Osteoblast (primary cell): ENCODE results near the gene RBP5. TPM values are rescaled to one million over a fixed set of nuclear protein-coding genes. Genes with fewer than 3 reads are reported as not detected.
A peak's percentile ranks its signal among the peaks of the same experiment; 100 is the strongest.

Experiments used
- DNase-seq: peaks from one replicate; pipeline ENCODE4 v3.0.0; 2011; ENCODE audit warnings: low spot score, mixed read lengths; ENCODE audit not compliant: insufficient read length; ENCODE audit errors: missing footprints
- H2AFZ ChIP-seq: 2 replicates; pipeline ENCODE4 v1.6.0; 2011; ENCODE audit warnings: mild to moderate bottlenecking, low read length
- H3K27ac ChIP-seq: 2 replicates; pipeline ENCODE4 v1.5.1; 2011; ENCODE audit warnings: mild to moderate bottlenecking, low read depth, low read length, moderate library complexity
- H3K27me3 ChIP-seq: 2 replicates; pipeline ENCODE4 v1.6.0; 2012; ENCODE audit warnings: mild to moderate bottlenecking, control low read depth, inconsistent platforms, low read length, moderate library complexity; ENCODE audit not compliant: insufficient read depth
- H3K36me3 ChIP-seq: 2 replicates; pipeline ENCODE4 v1.5.1; 2011; ENCODE audit warnings: mild to moderate bottlenecking, low read length, control low read depth, moderate library complexity; ENCODE audit not compliant: insufficient read depth
- H3K4me1 ChIP-seq: 2 replicates; pipeline ENCODE4 v1.5.1; 2011; ENCODE audit warnings: mild to moderate bottlenecking, low read length, control low read depth, moderate library complexity; ENCODE audit not compliant: insufficient read depth
- H3K4me2 ChIP-seq: 2 replicates; pipeline ENCODE4 v1.6.0; 2011; ENCODE audit warnings: mild to moderate bottlenecking, low read length; ENCODE audit not compliant: insufficient read depth
- H3K4me3 ChIP-seq: fragments of 200-600 bp; sonication (generic); 3 replicates; pipeline ENCODE4 v1.5.1; 2012; ENCODE audit warnings: mild to moderate bottlenecking, low read length, inconsistent platforms; ENCODE audit not compliant: insufficient read depth
- H3K79me2 ChIP-seq: 2 replicates; pipeline ENCODE4 v1.6.0; 2012; ENCODE audit warnings: mild to moderate bottlenecking, low read length, control low read depth, inconsistent platforms; ENCODE audit not compliant: insufficient read depth
- H3K9me3 ChIP-seq: 2 replicates; pipeline ENCODE4 v1.5.1; 2011; ENCODE audit warnings: low read depth, low read length, control low read depth
- H4K20me1 ChIP-seq: 2 replicates; pipeline ENCODE4 v1.6.0; 2012; ENCODE audit warnings: mild to moderate bottlenecking, low read length, control low read depth; ENCODE audit not compliant: insufficient read depth
- total RNA-seq: library from RNA; depleted of rRNA; stranded (reverse); fragments of >200 nt; gene quantifications from 2 replicates; pipeline ENCODE4 v1.2.3, GENCODE V29; 2012
- TF ChIP-seq, protein P1 (sequence below): IDR thresholded peaks from 2 replicates; pipeline ENCODE4 v1.5.1; 2011; ENCODE audit warnings: mild to moderate bottlenecking, low read depth, low read length, moderate library complexity; ENCODE audit errors: extremely low read depth

Gene RBP5
- total RNA-seq, 1 donor = not detected

DNA sequence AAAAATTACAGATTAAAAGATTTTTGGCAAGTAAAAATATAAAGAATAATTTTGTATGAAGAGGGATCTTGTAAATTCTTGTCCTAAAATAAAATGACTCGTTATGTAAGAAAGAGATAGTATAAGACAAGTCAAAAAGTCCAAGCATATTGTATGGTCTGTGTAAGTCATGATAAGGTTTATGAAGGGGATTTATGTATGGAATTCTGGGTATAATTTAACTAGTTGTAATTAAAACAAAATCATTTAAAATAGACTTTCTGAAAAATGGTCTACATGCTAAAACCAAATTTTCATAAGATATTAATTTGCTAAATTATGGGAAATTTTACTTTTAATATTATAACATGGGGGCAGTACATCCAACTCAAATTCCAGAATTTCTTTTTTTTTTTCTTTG lies 43.2 kb upstream of the RBP5 start:
- Histone ChIP-seq H2AFZ (no peak overlapping the region), H3K9me3 (peaks cover 4% of the 10 kb centered on the region), H3K27me3 (no peaks in the 10 kb centered on the region), H3K27ac (no peak overlapping the region), H3K4me2 (no peak overlapping the region), H4K20me1 (no peaks in the 10 kb centered on the region), H3K79me2 (no peaks in the 10 kb centered on the region), H3K36me3 (no peaks in the 10 kb centered on the region), H3K4me1 (peaks cover 6% of the 10 kb centered on the region), H3K4me3 (no peak overlapping the region)
- TF ChIP-seq, protein P1, sequence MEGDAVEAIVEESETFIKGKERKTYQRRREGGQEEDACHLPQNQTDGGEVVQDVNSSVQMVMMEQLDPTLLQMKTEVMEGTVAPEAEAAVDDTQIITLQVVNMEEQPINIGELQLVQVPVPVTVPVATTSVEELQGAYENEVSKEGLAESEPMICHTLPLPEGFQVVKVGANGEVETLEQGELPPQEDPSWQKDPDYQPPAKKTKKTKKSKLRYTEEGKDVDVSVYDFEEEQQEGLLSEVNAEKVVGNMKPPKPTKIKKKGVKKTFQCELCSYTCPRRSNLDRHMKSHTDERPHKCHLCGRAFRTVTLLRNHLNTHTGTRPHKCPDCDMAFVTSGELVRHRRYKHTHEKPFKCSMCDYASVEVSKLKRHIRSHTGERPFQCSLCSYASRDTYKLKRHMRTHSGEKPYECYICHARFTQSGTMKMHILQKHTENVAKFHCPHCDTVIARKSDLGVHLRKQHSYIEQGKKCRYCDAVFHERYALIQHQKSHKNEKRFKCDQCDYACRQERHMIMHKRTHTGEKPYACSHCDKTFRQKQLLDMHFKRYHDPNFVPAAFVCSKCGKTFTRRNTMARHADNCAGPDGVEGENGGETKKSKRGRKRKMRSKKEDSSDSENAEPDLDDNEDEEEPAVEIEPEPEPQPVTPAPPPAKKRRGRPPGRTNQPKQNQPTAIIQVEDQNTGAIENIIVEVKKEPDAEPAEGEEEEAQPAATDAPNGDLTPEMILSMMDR = no peak
- DNase-seq = no peak

DNA sequence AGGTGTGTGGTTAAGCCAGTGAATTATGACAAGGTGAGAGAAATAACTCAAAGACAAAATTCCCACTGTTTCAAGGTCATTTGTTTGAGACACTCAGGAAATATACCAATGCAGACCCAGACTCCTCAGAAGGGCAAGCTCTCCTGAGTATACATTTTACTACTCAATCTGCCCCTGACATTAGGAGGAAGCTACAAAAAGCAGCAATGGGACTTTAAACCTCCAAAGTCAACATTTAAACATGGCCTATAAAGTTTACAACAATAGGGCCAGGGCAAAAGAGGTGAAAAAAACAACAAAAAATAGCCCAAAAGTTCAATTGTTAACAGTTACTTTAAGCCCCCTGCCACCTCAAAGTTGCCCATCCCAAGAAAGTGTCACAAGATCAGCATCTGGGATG lies 41.3 kb upstream of the RBP5 start:
- H3K9me3 ChIP-seq = peaks cover 4% of the 10 kb centered on the region
- no peaks in the 10 kb centered on the region for H3K4me1 ChIP-seq
- H3K27me3 ChIP-seq = no peaks in the 10 kb centered on the region
- no peak overlapping the region for H3K27ac ChIP-seq
- H2AFZ ChIP-seq = no peak overlapping the region
- H3K4me2 ChIP-seq = no peak overlapping the region
- H4K20me1 ChIP-seq = no peaks in the 10 kb centered on the region
- TF ChIP-seq, protein P1 = no peak
- H3K79me2 ChIP-seq = no peaks in the 10 kb centered on the region
- no peak for DNase-seq
- H3K4me3 ChIP-seq = no peak overlapping the region
- H3K36me3 ChIP-seq = no peaks in the 10 kb centered on the region

DNA sequence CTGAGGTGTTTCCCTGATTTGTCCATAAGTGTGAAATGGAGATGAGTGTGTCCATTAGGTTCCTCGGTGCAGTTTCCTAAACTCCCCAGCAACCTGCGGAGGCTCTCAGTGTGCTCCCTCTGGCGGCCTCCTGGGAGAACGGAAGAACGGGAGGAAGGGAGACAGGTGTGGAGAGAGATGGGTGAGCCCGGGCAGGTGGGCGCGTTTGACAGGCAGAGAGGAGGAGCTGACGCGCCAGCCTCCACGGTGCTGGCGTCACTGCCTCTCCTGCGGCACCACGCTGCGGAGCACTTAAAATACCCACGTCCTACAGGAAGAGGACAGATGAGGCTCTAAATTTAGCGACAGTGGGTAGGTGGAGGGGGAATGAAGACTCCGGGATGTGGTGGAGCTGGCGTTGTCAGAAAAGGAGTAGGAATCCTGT lies 34.0 kb upstream of the RBP5 start:
- TF ChIP-seq, protein P1 = peak; percentile 38
- no peaks in the 10 kb centered on the region for H3K79me2 ChIP-seq

DNA sequence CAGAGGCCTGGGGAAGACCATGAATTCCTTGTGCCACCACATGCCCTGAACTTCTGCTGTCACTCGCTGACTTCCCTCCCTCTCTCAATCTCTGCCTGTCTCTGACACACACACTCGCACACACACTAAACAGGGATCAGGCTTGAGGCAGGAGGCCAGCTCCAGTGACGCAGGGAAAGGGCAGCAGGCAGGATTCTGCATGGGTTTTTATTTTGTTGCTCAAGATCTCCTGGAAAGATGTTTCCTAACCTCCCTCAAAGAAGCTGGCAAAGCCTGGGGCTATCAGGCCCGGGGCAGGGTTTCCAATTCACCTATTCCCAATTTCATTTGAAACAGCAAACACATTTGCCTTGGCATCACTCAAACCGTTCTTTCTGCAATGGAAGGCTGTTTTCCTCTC lies 33.1 kb upstream of the RBP5 start:
- no peak overlapping the region for H2AFZ ChIP-seq
- no peak overlapping the region for H3K27ac ChIP-seq
- no peaks in the 10 kb centered on the region for H3K79me2 ChIP-seq
- H4K20me1 ChIP-seq = no peaks in the 10 kb centered on the region
- H3K36me3 ChIP-seq = no peaks in the 10 kb centered on the region
- peaks cover 11% of the 10 kb centered on the region for H3K27me3 ChIP-seq
- DNase-seq = peak; percentile 61
- TF ChIP-seq, protein P1 = no peak
- no peak overlapping the region for H3K4me3 ChIP-seq
- no peaks in the 10 kb centered on the region for H3K4me1 ChIP-seq
- no peak overlapping the region for H3K4me2 ChIP-seq
- no peaks in the 10 kb centered on the region for H3K9me3 ChIP-seq

More for the DNA sequence above, 34.0 kb upstream of the RBP5 start:
- Histone ChIP-seq H3K4me1 (no peaks in the 10 kb centered on the region), H2AFZ (peak overlapping the region; percentile 28), H3K36me3 (no peaks in the 10 kb centered on the region), H3K9me3 (no peaks in the 10 kb centered on the region), H3K27ac (no peak overlapping the region), H4K20me1 (no peaks in the 10 kb centered on the region), H3K4me3 (peak overlapping the region; percentile 17), H3K4me2 (no peak overlapping the region), H3K27me3 (peaks cover 11% of the 10 kb centered on the region)
- DNase-seq = peak; percentile 88
